Smooth muscle cell (in vitro differentiated cells): Measurements from ENCODE around the gene CD48. TPM values are rescaled to one million over a fixed set of nuclear protein-coding genes. Genes with fewer than 3 reads are reported as not detected.

Experiments
- DNase-seq: peaks from one replicate; lab custom pipeline; 2025; ENCODE audit not compliant: unreplicated experiment; lab: John Stamatoyannopoulos, UW
- H2AFZ ChIP-seq: fragments of 200-600 bp; sonication (generic); 2 replicates; pipeline ENCODE4 v1.6.0; 2016; ENCODE audit warnings: antibody characterized with exemption, low read depth, mild to moderate bottlenecking
- H3F3A ChIP-seq: fragments of 200-600 bp; sonication (generic); 2 replicates; pipeline ENCODE4 v1.6.0; 2017; ENCODE audit warnings: antibody characterized with exemption, low read depth
- H3K27ac ChIP-seq: fragments of 200-600 bp; sonication (generic); 2 replicates; pipeline ENCODE4 v1.5.1; 2016; ENCODE audit warnings: low read depth, mild to moderate bottlenecking
- H3K27me3 ChIP-seq: fragments of 200-600 bp; sonication (generic); 2 replicates; pipeline ENCODE4 v1.6.1; 2016; ENCODE audit warnings: low read depth, mild to moderate bottlenecking
- H3K36me3 ChIP-seq: fragments of 200-600 bp; sonication (generic); 2 replicates; pipeline ENCODE4 v1.5.1; 2016; ENCODE audit warnings: low read depth
- H3K4me1 ChIP-seq: fragments of 200-600 bp; sonication (generic); 2 replicates; pipeline ENCODE4 v1.5.1; 2016; ENCODE audit warnings: low read depth
- H3K4me2 ChIP-seq: fragments of 200-600 bp; sonication (generic); 2 replicates; pipeline ENCODE4 v1.6.0; 2016; ENCODE audit warnings: mild to moderate bottlenecking
- H3K4me3 ChIP-seq: fragments of 200-600 bp; sonication (generic); 2 replicates; pipeline ENCODE4 v1.5.1; 2016; ENCODE audit warnings: mild to moderate bottlenecking
- H3K79me2 ChIP-seq: fragments of 200-600 bp; sonication (generic); 2 replicates; pipeline ENCODE4 v1.6.0; 2016; ENCODE audit warnings: low read depth, mild to moderate bottlenecking
- H3K9ac ChIP-seq: fragments of 200-600 bp; sonication (generic); 2 replicates; pipeline ENCODE4 v1.6.0; 2016; ENCODE audit warnings: low read depth
- H3K9me3 ChIP-seq: fragments of 200-600 bp; sonication (generic); replicated peaks from 2 replicates; pipeline ENCODE4 v1.5.1; 2016; ENCODE audit warnings: low read depth
- H4K20me1 ChIP-seq: fragments of 200-600 bp; sonication (generic); 2 replicates; pipeline ENCODE4 v1.6.0; 2016; ENCODE audit warnings: low read depth
- CTCF ChIP-seq: fragments of 200-600 bp; sonication (generic); IDR thresholded peaks from 2 replicates; pipeline ENCODE4 v1.5.1; 2017; ENCODE audit warnings: borderline replicate concordance, mild to moderate bottlenecking, antibody characterized with exemption; ENCODE audit not compliant: insufficient read depth, poor library complexity, severe bottlenecking
- WGBS: methylation state at CpG from one replicate; pipeline ENCODE4 v1.1.7; 2016; ENCODE audit warnings: low lambda C conversion rate; 5-methylcytosine and 5-hydroxymethylcytosine counted together
- polyA plus RNA-seq: library from polyadenylated mRNA; unstranded; fragments of >200 nt; fragmentation: Nextera tagmentation; extraction: Ambion mirVana; gene quantifications from 2 replicates; pipeline ENCODE4 v1.2.1, GENCODE V29; 2016
- total RNA-seq: library from RNA; depleted of rRNA; stranded (reverse); fragments of >200 nt; gene quantifications from 2 replicates; pipeline ENCODE4 v1.2.3, GENCODE V29; 2014

CD48 gene
- total and polyA plus RNA-seq, 2 experiments from 2014 or later, result 0.37 TPM; not detected in 1

- H3K4me3 ChIP-seq, result no peak overlapping the region
- no peaks in the 10 kb centered on the region for H3K36me3 ChIP-seq
- H2AFZ ChIP-seq, result no peak overlapping the region
- no peaks in the 10 kb centered on the region for H4K20me1 ChIP-seq
- DNase-seq, result no peak
- H3K79me2 ChIP-seq, result no peaks in the 10 kb centered on the region
- no peaks in the 10 kb centered on the region for H3K4me1 ChIP-seq
- TF ChIP-seq CTCF, result no peak
- no peaks in the 10 kb centered on the region for H3K27me3 ChIP-seq
- no peak overlapping the region for H3K27ac ChIP-seq
- H3K9me3 ChIP-seq, result no peaks in the 10 kb centered on the region
- H3F3A ChIP-seq, result no peaks in the 10 kb centered on the region
- no peak overlapping the region for H3K4me2 ChIP-seq
- H3K9ac ChIP-seq, result no peak overlapping the region
- 92% methylated on average over 3 of the region's 3 CpGs for WGBS
These were observed 75.1 kb downstream of the CD48 start for GRCh38 chr1:160636547-160636946.

- no peak overlapping the region for H2AFZ ChIP-seq
- no peak overlapping the region for H3K4me3 ChIP-seq
- H3K4me2 ChIP-seq, result no peak overlapping the region
- H3K4me1 ChIP-seq, result no peaks in the 10 kb centered on the region
- no peak for DNase-seq
- no peaks in the 10 kb centered on the region for H4K20me1 ChIP-seq
- no peak overlapping the region for H3K9ac ChIP-seq
- TF ChIP-seq CTCF, result no peak
- H3F3A ChIP-seq, result no peaks in the 10 kb centered on the region
- 73% methylated on average over 4 of the region's 4 CpGs for WGBS
- no peaks in the 10 kb centered on the region for H3K27me3 ChIP-seq
- H3K36me3 ChIP-seq, result no peaks in the 10 kb centered on the region
- H3K27ac ChIP-seq, result no peak overlapping the region
- H3K79me2 ChIP-seq, result no peaks in the 10 kb centered on the region
- H3K9me3 ChIP-seq, result no peaks in the 10 kb centered on the region
These were observed 75.5 kb downstream of the CD48 start for GRCh38 chr1:160636076-160636475.

GRCh38 chr1:160634543-160635491 lies 76.8 kb downstream of the CD48 start:
- 97% methylated on average over 17 of the region's 17 CpGs for WGBS

More at GRCh38 chr1:160634543-160635491, 76.8 kb downstream of the CD48 start:
- Histone ChIP-seq H3K9ac (no peak overlapping the region), H3K27ac (no peak overlapping the region), H3K4me3 (no peak overlapping the region), H4K20me1 (no peaks in the 10 kb centered on the region), H3K27me3 (no peaks in the 10 kb centered on the region), H3K9me3 (no peaks in the 10 kb centered on the region), H3K4me1 (no peaks in the 10 kb centered on the region), H3K4me2 (no peak overlapping the region), H2AFZ (no peak overlapping the region), H3K79me2 (no peaks in the 10 kb centered on the region), H3F3A (peaks cover 4% of the 10 kb centered on the region), H3K36me3 (no peaks in the 10 kb centered on the region)
- no peak for DNase-seq
- TF ChIP-seq CTCF, result no peak
